ENCODE results near the gene GET4.

The GET4 gene

DNA sequence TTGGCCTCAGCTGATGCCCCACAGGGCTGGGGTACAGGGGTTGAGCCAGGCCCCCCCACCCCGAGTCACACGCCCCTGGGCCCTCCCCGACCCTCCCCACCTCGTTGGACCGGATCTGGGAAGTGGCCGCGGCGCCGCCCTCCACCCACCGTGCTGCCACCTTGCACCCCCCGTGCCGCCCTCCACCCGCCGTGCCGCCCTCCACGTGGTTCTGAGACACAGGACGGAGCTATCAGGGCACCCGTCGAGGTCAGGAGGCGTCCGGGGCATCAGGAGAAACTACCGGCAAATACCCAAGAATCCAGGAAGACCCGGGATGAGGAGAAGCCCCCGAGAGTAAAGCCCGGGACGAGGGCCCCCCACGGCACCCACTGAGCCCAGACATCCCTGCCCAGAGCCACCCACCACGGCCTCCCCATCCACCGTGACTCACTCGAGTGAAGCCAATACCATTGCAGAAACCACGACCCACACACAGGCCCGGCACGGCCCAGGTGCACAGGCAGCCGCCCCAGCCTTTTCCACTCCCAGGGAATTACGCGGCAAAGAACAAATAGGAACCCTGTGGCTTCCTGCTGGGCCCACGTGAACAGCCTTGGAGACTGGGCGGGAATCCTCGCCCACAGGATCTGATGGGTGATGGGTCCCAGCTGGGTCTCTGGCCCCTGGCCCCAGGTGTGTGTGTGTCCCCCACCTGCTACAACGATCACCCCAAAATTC lies 44.2 kb downstream of the GET4 start:
- TF ChIP-seq, protein P1, sequence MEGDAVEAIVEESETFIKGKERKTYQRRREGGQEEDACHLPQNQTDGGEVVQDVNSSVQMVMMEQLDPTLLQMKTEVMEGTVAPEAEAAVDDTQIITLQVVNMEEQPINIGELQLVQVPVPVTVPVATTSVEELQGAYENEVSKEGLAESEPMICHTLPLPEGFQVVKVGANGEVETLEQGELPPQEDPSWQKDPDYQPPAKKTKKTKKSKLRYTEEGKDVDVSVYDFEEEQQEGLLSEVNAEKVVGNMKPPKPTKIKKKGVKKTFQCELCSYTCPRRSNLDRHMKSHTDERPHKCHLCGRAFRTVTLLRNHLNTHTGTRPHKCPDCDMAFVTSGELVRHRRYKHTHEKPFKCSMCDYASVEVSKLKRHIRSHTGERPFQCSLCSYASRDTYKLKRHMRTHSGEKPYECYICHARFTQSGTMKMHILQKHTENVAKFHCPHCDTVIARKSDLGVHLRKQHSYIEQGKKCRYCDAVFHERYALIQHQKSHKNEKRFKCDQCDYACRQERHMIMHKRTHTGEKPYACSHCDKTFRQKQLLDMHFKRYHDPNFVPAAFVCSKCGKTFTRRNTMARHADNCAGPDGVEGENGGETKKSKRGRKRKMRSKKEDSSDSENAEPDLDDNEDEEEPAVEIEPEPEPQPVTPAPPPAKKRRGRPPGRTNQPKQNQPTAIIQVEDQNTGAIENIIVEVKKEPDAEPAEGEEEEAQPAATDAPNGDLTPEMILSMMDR (IDR thresholded peaks at IDR 0.05), result no peak

DNA sequence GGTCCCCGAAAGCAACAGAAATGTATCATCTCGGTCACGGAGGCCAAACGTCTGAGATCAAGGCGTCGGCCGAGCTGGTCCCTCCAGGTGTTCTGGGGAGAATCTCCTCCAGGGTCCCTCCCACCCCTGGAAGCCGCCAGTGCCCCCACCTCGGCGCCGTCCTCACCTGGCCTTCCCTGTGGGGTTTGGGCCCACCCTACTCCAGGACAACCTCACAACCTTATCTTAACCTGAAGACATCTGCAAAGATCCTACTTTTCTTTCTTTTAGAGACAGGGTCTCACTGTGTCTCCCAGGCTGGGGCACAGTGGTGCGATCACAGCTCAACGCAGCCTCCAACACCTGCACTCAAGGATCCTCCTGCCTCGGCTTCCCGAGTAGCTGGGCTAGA lies 44.7 kb downstream of the GET4 start:
- TF ChIP-seq, protein P1 (IDR thresholded peaks at IDR 0.05), result no peak

DNA sequence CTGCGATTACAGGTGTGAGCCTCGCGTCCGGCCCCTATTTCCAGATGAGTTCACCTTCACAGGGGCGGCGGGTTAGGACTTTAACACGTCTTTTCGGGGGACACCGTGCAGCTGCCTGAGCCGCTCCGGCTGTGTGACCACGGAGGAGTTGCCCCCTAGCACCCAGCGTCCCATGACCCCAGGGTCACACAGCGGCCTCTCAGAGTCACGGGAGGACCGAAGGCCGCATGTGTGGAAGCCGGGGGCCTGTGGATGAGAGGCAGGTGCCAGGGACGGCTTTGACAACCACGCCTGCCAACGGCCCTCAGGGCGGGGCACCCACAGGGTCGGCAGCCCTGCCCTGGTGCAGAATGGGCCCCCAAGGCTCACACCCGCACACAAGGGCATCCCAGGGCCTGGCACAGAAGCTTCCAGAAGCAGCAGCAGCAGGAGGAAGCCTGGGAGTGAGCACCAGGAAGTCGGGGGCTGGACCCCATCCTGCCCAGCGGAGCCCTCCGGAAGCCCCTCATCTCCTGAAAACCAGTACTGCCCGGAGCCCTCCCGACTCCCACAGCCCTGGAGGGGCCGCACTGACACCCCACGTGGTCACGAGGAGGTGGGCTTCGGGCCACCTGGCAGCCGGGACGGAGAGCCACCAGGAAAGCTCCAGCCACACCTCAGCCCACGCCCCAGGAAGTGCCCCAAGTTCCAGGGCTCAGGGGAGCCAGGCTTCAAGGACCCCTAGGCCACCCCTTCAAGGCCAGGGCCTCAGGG lies 45.4 kb downstream of the GET4 start:
- TF ChIP-seq, protein P1 (IDR thresholded peaks at IDR 0.05), result no peak

DNA sequence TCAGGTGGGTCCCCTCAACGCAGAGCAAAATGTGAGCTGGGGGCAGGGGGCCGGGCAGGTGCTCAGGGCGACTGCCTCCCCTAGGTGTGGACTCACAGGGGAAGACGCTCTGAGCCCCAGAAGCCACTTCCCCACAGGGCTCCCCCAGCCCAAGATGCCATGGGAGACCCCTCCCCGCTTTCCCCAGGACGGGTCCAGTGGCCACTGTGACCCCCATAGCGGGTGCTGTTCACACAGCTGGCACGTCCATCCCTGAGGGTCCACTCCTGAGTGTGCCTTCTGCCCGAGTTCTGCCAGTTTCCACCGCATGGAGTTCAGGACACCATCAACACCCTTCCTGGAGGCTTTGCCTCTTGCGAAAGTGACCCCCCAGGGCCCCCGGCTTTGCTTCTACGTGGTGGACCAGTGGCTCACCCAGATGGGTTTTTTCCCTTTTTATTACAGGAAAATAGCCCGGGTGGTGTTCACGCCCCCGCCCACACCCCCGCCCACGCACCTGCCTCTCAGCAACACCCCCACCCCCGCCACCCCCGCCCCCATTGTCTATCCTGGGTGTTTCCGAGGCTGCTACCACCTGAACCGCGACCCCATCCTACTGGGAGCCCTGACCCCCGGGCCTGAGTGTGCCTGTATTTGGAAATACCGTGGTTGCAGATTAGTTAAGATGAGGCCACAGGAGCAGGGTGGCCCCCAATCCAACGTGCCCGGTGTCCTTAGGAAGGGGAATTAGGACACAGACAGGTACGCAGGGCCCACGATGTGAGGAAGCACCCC lies 46.2 kb downstream of the GET4 start:
- TF ChIP-seq, protein P1 (IDR thresholded peaks at IDR 0.05), result no peak

DNA sequence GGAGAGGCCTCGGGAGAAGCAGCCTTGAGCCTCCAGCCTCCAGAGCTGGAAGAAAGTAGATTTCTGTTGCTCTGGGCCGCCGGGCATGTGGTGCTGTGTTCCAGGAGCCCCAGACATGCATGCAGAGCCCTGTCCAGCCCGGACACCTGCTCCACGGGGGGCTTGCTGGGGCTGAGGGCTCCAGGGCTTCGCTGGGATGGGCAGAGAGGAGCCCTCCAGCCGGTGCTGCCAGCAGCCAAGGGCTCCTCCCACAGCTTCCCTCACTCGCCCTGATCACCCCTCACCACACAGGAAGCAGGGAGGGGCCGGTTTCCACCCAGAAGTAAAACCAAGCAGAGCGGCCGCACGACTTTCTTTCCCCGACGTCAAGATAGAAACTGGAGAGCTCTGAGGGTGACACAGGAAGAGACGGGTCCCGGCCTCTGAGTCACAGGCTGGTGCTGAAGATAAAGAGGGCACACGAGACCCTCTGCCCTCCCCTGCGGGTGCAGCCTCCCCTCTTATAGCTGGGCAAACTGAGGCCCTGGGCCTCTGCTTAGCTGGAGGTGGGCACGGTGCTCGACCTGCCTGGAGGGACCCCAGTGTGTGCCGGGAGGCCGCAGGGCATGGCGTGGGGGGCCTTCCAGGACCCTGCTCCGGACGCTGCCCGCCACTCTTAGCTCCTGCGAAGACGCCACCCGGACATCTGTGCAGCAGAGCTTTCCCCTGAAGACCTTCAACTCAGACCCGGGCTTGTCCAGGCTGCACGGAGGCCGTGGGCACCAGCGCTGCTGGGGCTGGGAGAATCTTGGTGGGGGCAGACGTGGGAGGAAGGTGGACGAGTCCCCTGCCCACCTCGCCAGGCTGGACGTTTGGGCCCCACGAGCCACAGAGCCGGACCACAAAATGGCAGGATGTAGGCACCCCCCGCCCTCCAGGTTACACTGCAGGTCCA lies 47.0 kb downstream of the GET4 start:
- TF ChIP-seq, protein P1 (IDR thresholded peaks at IDR 0.05), result no peak

DNA sequence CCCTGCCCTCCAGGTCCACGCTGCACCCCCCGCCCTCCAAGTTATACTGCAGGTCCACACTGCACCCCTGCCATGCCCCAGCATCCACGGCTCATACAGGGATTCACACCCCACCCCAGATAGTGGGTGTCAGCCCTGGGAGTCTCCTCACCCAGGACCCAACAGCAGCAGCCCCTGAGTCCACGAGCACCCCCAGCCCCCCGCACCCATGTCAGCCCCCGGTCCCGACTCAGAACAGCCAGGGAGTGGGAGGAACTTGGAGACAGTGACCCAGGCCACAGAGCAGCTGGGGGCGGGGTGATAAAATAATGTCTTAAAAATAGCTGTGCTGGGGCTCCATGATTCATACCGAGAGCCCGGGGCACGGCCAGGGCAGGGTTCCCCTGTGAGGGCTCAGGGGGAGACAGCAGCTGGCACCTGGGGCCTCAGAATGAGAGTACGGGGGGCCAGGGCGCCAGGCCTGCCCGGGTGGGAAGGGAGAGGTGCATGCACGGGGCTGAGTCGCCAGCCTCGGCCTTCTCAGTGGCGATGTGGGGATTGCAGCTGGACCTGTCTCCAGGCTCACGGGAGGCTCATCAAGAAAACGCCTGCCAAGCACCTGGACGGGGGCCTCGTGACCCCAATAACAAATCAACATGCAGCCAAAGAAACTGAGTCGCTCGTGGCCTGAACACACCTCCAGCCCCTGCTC lies 48.3 kb downstream of the GET4 start:
- TF ChIP-seq, protein P1 (IDR thresholded peaks at IDR 0.05), result no peak

All from LNCAP (cell line).